Heart left ventricle (tissue), 13 donors: Measurements from ENCODE around the gene SLC9A8.

Experiments
- POLR2A ChIP-seq, 2 donors: fragments of 450-650 bp; IDR thresholded peaks; one replicate each; pipeline ENCODE4 v1.6.1; 2017; ENCODE audit warnings: antibody characterized with exemption in 2 of 2, mild to moderate bottlenecking in 2 of 2, moderate library complexity in 2 of 2
- TF ChIP-seq, protein P1 (sequence below), 12 donors: fragments of 200-600 bp; sonication (generic) in 4 of 12; IDR thresholded peaks; one replicate each; pipeline versions ENCODE4 v1.5.0 to v1.8.0; 2018 to 2022; ENCODE audit warnings: antibody characterized with exemption in 12 of 12, mild to moderate bottlenecking in 5 of 12
- donor health status: ischemic (EF 13 %, LVEDD 7.1; RV severe dilation, severe dysfunction).
- donor health status: DM: no; HTN: yes; CAD: no.
- donor health status: DM: no; HTN: no; CAD: no.
- donor health status: ischemic (EF 25% LVEDD 6.9; RV normal size, moderate dysfunction).
- donor health status: ischemic (EF 25% LVEDD 5.7; RV mildly dilated, moderate dysfunction).
- donor health status: ischemic (EF 35%, LVEDD 5.7; RV mildly dilated, moderate dysfunction).
- donor health status: nonischemic (EF 11% LVEDD 7.7; RV severe dilation, severe dysfunction).
- donor health status: DM: yes; HTN: yes; CAD: no.
- donor health status: PGD.
- donor health status: ischemic (EF 29% LVEDD 5.4; RV normal size, mild dysfunction).
- donor health status: nonischemic (EF 23%, LVEDD 6.1; RV moderate dilation, normal function).

DNA sequence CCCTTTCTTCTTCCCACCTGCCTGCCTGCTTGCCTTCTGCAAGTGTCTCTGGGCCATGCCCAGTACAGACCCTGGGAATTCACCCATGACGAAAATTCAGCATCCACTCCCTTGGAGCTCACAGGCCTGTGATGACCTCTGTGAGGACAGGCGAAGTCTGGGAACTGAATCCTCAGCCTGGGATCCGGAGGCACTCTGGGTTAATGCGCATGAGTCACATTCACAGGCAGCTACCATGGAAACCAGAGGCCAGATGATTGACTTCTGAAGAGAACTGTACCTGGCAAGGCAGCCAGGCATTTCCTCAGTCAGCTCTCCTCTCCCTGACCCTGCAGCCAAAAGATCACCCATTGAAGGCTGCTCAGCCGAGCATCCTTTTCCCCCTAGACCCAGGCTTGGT is 41.0 kb downstream of the SLC9A8 start:
- TF ChIP-seq, protein P1, sequence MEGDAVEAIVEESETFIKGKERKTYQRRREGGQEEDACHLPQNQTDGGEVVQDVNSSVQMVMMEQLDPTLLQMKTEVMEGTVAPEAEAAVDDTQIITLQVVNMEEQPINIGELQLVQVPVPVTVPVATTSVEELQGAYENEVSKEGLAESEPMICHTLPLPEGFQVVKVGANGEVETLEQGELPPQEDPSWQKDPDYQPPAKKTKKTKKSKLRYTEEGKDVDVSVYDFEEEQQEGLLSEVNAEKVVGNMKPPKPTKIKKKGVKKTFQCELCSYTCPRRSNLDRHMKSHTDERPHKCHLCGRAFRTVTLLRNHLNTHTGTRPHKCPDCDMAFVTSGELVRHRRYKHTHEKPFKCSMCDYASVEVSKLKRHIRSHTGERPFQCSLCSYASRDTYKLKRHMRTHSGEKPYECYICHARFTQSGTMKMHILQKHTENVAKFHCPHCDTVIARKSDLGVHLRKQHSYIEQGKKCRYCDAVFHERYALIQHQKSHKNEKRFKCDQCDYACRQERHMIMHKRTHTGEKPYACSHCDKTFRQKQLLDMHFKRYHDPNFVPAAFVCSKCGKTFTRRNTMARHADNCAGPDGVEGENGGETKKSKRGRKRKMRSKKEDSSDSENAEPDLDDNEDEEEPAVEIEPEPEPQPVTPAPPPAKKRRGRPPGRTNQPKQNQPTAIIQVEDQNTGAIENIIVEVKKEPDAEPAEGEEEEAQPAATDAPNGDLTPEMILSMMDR (IDR thresholded peaks at IDR 0.05): no peak
- no peak for TF ChIP-seq POLR2A (IDR thresholded peaks at IDR 0.05)
